HEK293T (cell line): ENCODE results near the gene CFHR3.
"Not testable (repeated sequence)": the region's sequence is repeated elsewhere in the genome, so short reads cannot be mapped to it uniquely, and the experiment has no call there.

Experiments
- ARNT ChIP-seq: fragments of 450-650 bp; IDR thresholded peaks from 2 replicates; pipeline ENCODE4 v1.6.1; 2017; ENCODE audit warnings: mild to moderate bottlenecking
- BHLHE40 ChIP-seq: fragments of 450-650 bp; IDR thresholded peaks from 2 replicates; pipeline ENCODE4 v1.6.1; 2016; ENCODE audit warnings: mild to moderate bottlenecking, moderate library complexity, borderline replicate concordance
- ELF4 ChIP-seq: fragments of 450-650 bp; IDR thresholded peaks from 2 replicates; pipeline ENCODE4 v1.6.1; 2017; ENCODE audit warnings: antibody characterized with exemption
- FOXK2 ChIP-seq: fragments of 450-650 bp; IDR thresholded peaks from 2 replicates; pipeline ENCODE4 v1.6.1; 2016; ENCODE audit warnings: mild to moderate bottlenecking
- L3MBTL2 ChIP-seq: fragments of 450-650 bp; conservative IDR thresholded peaks from 2 replicates; pipeline ENCODE4 v1.6.1; 2016; ENCODE audit warnings: mild to moderate bottlenecking
- NFRKB ChIP-seq: fragments of 450-650 bp; IDR thresholded peaks from 2 replicates; pipeline ENCODE4 v1.6.1; 2016; ENCODE audit warnings: mild to moderate bottlenecking, moderate library complexity
- SP1 ChIP-seq: fragments of 450-650 bp; IDR thresholded peaks from 2 replicates; pipeline ENCODE4 v1.6.1; 2017
- TARDBP ChIP-seq: fragments of 450-650 bp; IDR thresholded peaks from 2 replicates; pipeline ENCODE4 v1.6.1; 2016

- TF ChIP-seq FOXK2, BHLHE40, NFRKB, TARDBP, SP1, ELF4, ARNT, L3MBTL2: not testable (repeated sequence)
These were observed 16.6 kb downstream of the CFHR3 start for GRCh38 chr1:196791252-196791651.
